ENCODE measurements around the gene FFAR1. TPM values are rescaled to one million over a fixed set of nuclear protein-coding genes. Genes with fewer than 3 reads are reported as not detected.

The FFAR1 gene
- total and polyA plus RNA-seq, 2 donors (not counting 3 experiments of a cell fraction or from before 2014, with no cell fraction given), result not detected

DNA sequence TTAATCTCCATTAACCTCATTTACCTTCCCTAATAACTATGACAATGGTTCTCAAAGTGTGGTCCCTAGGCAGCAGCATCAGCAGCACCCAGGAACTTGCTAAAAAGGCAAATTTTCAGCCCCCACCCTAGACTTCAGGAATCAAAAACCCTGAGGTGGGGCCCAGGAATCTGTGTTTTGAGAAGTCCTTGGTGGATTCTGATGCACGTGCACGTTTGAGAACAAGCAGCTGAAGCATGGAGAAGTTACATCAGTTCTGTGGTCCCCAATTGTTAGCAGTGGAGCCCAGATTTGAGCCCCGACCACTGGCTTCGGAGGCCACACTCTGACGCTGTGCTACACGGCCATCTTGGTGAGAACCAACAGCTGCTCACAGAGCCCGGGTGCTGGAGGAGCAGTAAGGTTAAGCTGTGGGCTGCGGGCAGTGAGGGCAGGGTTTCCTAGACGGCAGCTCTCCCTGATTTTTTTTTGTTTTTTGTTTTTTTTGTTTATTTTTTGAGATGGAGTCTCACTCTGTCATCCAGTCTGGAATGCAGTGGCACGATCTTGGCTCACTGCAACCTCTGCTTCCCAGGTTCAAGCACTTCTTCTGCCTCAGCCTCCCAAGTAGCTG is 32.7 kb upstream of the FFAR1 start:
- dilution Hi-C loops (cut with MboI; ENCODE audit: extremely low pct_ligation_motif_present, low sequenced_read_pairs), result no loop called here
- intact Hi-C loops (cut with micrococcal nuclease), result no loop called here

More for the DNA sequence above, 32.7 kb upstream of the FFAR1 start:
- no TSS peak for BruUV-seq (replicated peaks)
- Histone ChIP-seq H3K9me3 (replicated peaks; ENCODE audit: control insufficient read depth, insufficient read depth, low read length) (no peaks in the 10 kb centered on the region), H3K4me1 (ENCODE audit: control insufficient read depth, extremely low read depth, insufficient read depth, low read length) (peaks cover 5% of the 10 kb centered on the region), H3K36me3 (ENCODE audit: control insufficient read depth in 2 of 2, extremely low read depth in 1 of 2, insufficient read depth in 2 of 2, low read length in 2 of 2) (no peaks in the 10 kb centered on the region), H3K27me3 (ENCODE audit: control insufficient read depth in 2 of 2, insufficient read depth in 2 of 2, low read length in 2 of 2) (no peaks in the 10 kb centered on the region), H3K4me2 (ENCODE audit: insufficient read depth, low read length) (no peak overlapping the region), H2AFZ (ENCODE audit: low read depth, low read length) (no peak overlapping the region), H4K20me1 (replicated peaks; ENCODE audit: control insufficient read depth, extremely low read depth, insufficient read depth, low read length) (no peaks in the 10 kb centered on the region), H3K9me1 (replicated peaks; ENCODE audit: control insufficient read depth, extremely low read depth, insufficient read depth, low read length) (no peaks in the 10 kb centered on the region), H3K9ac (replicated peaks; ENCODE audit: extremely low read depth, insufficient read depth, low read length) (no peak overlapping the region), H3K27ac (ENCODE audit: insufficient read depth, low read depth, low read length) (no peak overlapping the region), H3K79me2 (ENCODE audit: control insufficient read depth, insufficient read depth, low read length) (no peaks in the 10 kb centered on the region), H3K4me3 (replicated peaks in 1 of 3; ENCODE audit: insufficient read depth in 1 of 3, low read depth in 1 of 3, low read length in 3 of 3) (no peak overlapping the region)
- TF ChIP-seq, protein P1, sequence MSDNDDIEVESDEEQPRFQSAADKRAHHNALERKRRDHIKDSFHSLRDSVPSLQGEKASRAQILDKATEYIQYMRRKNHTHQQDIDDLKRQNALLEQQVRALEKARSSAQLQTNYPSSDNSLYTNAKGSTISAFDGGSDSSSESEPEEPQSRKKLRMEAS (IDR thresholded peaks at IDR 0.05; ENCODE audit: insufficient read depth, insufficient read length), result no peak
- TF ChIP-seq POLR2A (IDR thresholded peaks at IDR 0.05; ENCODE audit: low read depth, low read length), result no peak
- TF ChIP-seq JUN (IDR thresholded peaks at IDR 0.05; ENCODE audit: borderline replicate concordance, insufficient read depth, insufficient read length, low read depth), result no peak
- TF ChIP-seq CTCF (IDR thresholded peaks at IDR 0.05; ENCODE audit: extremely low read depth in 1 of 2, insufficient read depth in 1 of 2, low read depth in 1 of 2, low read length in 2 of 2), result no peak
- TF ChIP-seq GATA2 (IDR thresholded peaks at IDR 0.05; ENCODE audit: insufficient read depth, insufficient read length, low read depth, low read length), result no peak
- TF ChIP-seq FOS (IDR thresholded peaks at IDR 0.05; ENCODE audit: borderline replicate concordance, insufficient read depth, low read length), result no peak
- no peak for TF ChIP-seq MYC (IDR thresholded peaks at IDR 0.05; ENCODE audit: low read depth, low read length)
- no peak for TF ChIP-seq POLR2AphosphoS5 (IDR thresholded peaks at IDR 0.05; ENCODE audit: insufficient read depth, low read depth, low read length)
- TF ChIP-seq EZH2 (IDR thresholded peaks at IDR 0.05; ENCODE audit: borderline replicate concordance, low read depth, low read length, severe bottlenecking), result no peak
- DNase-seq (ENCODE audit: low read depth, low spot score) (no peak), FAIRE-seq (no peak)
- ChIA-PET CTCF (interaction anchor here (1.1 to 2.1 kb wide), 2 partner anchors 10 to 180 kb away, joined by 4 read pairs; no protein-coding TSS in a partner anchor), POLR2A (no interaction called here)
